HepG2 (cell line): ENCODE data around the gene ATP5PB. TPM values are rescaled to one million over a fixed set of nuclear protein-coding genes. Genes with fewer than 3 reads are reported as not detected.

Experiments
- ARNT ChIP-seq: fragments of 450-650 bp; IDR thresholded peaks from 2 replicates; pipeline ENCODE4 v1.6.1; 2017
- BORCS8-MEF2B ChIP-seq: sonication (generic); formaldehyde crosslinking; IDR thresholded peaks from 2 replicates; pipeline ENCODE4 v1.8.0; 2022; ENCODE audit warnings: mild to moderate bottlenecking, missing genetic modification reagents
- CEBPG ChIP-seq: IDR thresholded peaks from 2 replicates; pipeline ENCODE4 v1.6.1; 2016
- ERF ChIP-seq: IDR thresholded peaks from 2 replicates; pipeline ENCODE4 v1.6.1; 2018; ENCODE audit warnings: missing biosample characterization, missing genetic modification reagents
- FOXA3 ChIP-seq: IDR thresholded peaks from 2 replicates; pipeline ENCODE4 v1.6.1; 2016; ENCODE audit warnings: missing genetic modification reagents, missing compliant biosample characterization
- GTF3A ChIP-seq: sonication (generic); formaldehyde crosslinking; conservative IDR thresholded peaks from 2 replicates; pipeline ENCODE4 v1.4.0; 2020; ENCODE audit warnings: mild to moderate bottlenecking, missing genetic modification reagents
- HHEX ChIP-seq: IDR thresholded peaks from 2 replicates; pipeline ENCODE4 v1.6.1; 2016; ENCODE audit warnings: control low read depth
- HIC2 ChIP-seq: sonication (generic); formaldehyde crosslinking; IDR thresholded peaks from 2 replicates; pipeline ENCODE4 v1.9.0; 2022; ENCODE audit warnings: low read depth, missing genetic modification reagents
- IKZF5 ChIP-seq: IDR thresholded peaks from 2 replicates; pipeline ENCODE4 v1.6.1; 2018; ENCODE audit warnings: missing genetic modification reagents, mild to moderate bottlenecking, missing compliant biosample characterization
- KDM4B ChIP-seq: sonication (generic); formaldehyde crosslinking; IDR thresholded peaks from 2 replicates; pipeline ENCODE4 v1.4.0; 2020; ENCODE audit warnings: missing genetic modification reagents
- MED1 ChIP-seq: sonication (generic); formaldehyde crosslinking; IDR thresholded peaks from 2 replicates; pipeline ENCODE4 v1.4.0; 2020; ENCODE audit warnings: missing genetic modification reagents
- NCOR1 ChIP-seq: fragments of 200-600 bp; sonication (generic); IDR thresholded peaks from 2 replicates; pipeline ENCODE4 v1.7.0; 2017; ENCODE audit warnings: antibody characterized with exemption, low read length, borderline replicate concordance
- RAD21 ChIP-seq: fragments of 450-650 bp; formaldehyde crosslinking; IDR thresholded peaks from 2 replicates; pipeline ENCODE4 v1.5.0; 2020; ENCODE audit warnings: mild to moderate bottlenecking
- RARA ChIP-seq: IDR thresholded peaks from 2 replicates; pipeline ENCODE4 v1.6.1; 2016; ENCODE audit warnings: missing genetic modification reagents, missing compliant biosample characterization
- SALL1 ChIP-seq: sonication (generic); formaldehyde crosslinking; IDR thresholded peaks from 2 replicates; pipeline ENCODE4 v1.8.0; 2022; ENCODE audit warnings: mild to moderate bottlenecking, missing genetic modification reagents
- SOX5 ChIP-seq: IDR thresholded peaks from 2 replicates; pipeline ENCODE4 v1.6.1; 2016; ENCODE audit warnings: borderline replicate concordance
- TBL1XR1 ChIP-seq: fragments of 150-350 bp; IDR thresholded peaks from 2 replicates; pipeline ENCODE4 v1.6.1; 2014; ENCODE audit warnings: borderline replicate concordance, low read length; ENCODE audit not compliant: partially characterized antibody
- TFAP4 ChIP-seq: sonication (generic); IDR thresholded peaks from 2 replicates; pipeline ENCODE4 v1.6.1; 2016; ENCODE audit warnings: low read depth, borderline replicate concordance
- TRAFD1 ChIP-seq: sonication (generic); formaldehyde crosslinking; IDR thresholded peaks from 2 replicates; pipeline ENCODE4 v1.5.1; 2020; ENCODE audit warnings: missing genetic modification reagents, mild to moderate bottlenecking, borderline replicate concordance
- TRIM24 ChIP-seq: sonication (generic); formaldehyde crosslinking; IDR thresholded peaks from 2 replicates; pipeline ENCODE4 v1.8.0; 2022; ENCODE audit warnings: mild to moderate bottlenecking, missing genetic modification reagents
- ZMAT3 ChIP-seq: sonication (generic); formaldehyde crosslinking; conservative IDR thresholded peaks from 2 replicates; pipeline ENCODE4 v1.7.0; 2021; ENCODE audit warnings: missing genetic modification reagents
- polyA plus RNA-seq, 8 experiments: library from polyadenylated mRNA; depleted of rRNA in 3 of 8; stranded (reverse) in 7 of 8; unstranded in 1 of 8; fragments of >200 nt; fragmentation: Illumina TruSeq in 4 of 8; extraction: Trizol in 4 of 8; gene quantifications; 2 replicates each; pipeline versions ENCODE4 v1.2.1 to v1.2.3, GENCODE V29; 2011 to 2016; ENCODE audit warnings: low read depth in 4 of 8, missing spikeins in 1 of 8, mixed read lengths in 1 of 8; ENCODE audit not compliant: insufficient read depth in 1 of 8
- total RNA-seq, 5 experiments: library from RNA; depleted of rRNA; stranded (reverse); fragments of >200 nt; fragmentation: Illumina TruSeq; extraction: Trizol; gene quantifications; 2 replicates each; pipeline ENCODE4 v1.2.3, GENCODE V29; 2016; ENCODE audit warnings: low read depth in 1 of 5
- TF ChIP-seq, protein P1 (sequence below): sonication (generic); formaldehyde crosslinking; IDR thresholded peaks from 2 replicates; pipeline ENCODE4 v1.5.0; 2020; ENCODE audit warnings: mild to moderate bottlenecking, missing genetic modification reagents, borderline replicate concordance

ATP5PB gene
- total and polyA plus RNA-seq, 2 of the 13 experiments (the other 11 are each of a cell fraction or from before 2014, with no cell fraction given): 297 to 541 TPM

GRCh38 chr1:111417755-111418154 lies 31.5 kb upstream of the ATP5PB start (continued):
- TF ChIP-seq IKZF5 (peak; percentile 74; the same call in 1 of the 2 replicates), HHEX (CRISPR knock-in tag) (0 out of 2 replicates have a peak, but pooled peaks have one; percentile 29), TBL1XR1 (peak; percentile 50), TFAP4 (peak; percentile 60; the same call in 1 of the 2 replicates), RARA (CRISPR knock-in tag) (peak; percentile 81), TRAFD1 (CRISPR knock-in tag) (no peak), BORCS8-MEF2B (CRISPR knock-in tag) (no peak), GTF3A (CRISPR knock-in tag) (no peak), SOX5 (CRISPR knock-in tag) (peak; percentile 60; the same call in 1 of the 2 replicates), CEBPG (peak; percentile 90), NCOR1 (peak; percentile 24; the same call in 1 of the 2 replicates), FOXA3 (CRISPR knock-in tag) (peak; percentile 99), RAD21 (CRISPR knock-in tag) (no peak), SALL1 (CRISPR knock-in tag) (peak; percentile 27; the same call in 1 of the 2 replicates), ARNT (no peak), ERF (CRISPR knock-in tag) (peak; percentile 83; the same call in 1 of the 2 replicates), ZMAT3 (no peak), MED1 (CRISPR knock-in tag) (peak; percentile 66), TRIM24 (CRISPR knock-in tag) (0 out of 2 replicates have a peak, but pooled peaks have one; percentile 50), HIC2 (CRISPR knock-in tag) (no peak), KDM4B (CRISPR knock-in tag) (0 out of 2 replicates have a peak, but pooled peaks have one; percentile 34)
- TF ChIP-seq, protein P1, sequence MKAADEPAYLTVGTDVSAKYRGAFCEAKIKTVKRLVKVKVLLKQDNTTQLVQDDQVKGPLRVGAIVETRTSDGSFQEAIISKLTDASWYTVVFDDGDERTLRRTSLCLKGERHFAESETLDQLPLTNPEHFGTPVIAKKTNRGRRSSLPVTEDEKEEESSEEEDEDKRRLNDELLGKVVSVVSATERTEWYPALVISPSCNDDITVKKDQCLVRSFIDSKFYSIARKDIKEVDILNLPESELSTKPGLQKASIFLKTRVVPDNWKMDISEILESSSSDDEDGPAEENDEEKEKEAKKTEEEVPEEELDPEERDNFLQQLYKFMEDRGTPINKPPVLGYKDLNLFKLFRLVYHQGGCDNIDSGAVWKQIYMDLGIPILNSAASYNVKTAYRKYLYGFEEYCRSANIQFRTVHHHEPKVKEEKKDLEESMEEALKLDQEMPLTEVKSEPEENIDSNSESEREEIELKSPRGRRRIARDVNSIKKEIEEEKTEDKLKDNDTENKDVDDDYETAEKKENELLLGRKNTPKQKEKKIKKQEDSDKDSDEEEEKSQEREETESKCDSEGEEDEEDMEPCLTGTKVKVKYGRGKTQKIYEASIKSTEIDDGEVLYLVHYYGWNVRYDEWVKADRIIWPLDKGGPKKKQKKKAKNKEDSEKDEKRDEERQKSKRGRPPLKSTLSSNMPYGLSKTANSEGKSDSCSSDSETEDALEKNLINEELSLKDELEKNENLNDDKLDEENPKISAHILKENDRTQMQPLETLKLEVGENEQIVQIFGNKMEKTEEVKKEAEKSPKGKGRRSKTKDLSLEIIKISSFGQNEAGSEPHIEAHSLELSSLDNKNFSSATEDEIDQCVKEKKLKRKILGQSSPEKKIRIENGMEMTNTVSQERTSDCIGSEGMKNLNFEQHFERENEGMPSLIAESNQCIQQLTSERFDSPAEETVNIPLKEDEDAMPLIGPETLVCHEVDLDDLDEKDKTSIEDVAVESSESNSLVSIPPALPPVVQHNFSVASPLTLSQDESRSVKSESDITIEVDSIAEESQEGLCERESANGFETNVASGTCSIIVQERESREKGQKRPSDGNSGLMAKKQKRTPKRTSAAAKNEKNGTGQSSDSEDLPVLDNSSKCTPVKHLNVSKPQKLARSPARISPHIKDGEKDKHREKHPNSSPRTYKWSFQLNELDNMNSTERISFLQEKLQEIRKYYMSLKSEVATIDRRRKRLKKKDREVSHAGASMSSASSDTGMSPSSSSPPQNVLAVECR: peak; percentile 44; the same call in 1 of the 2 replicates
